Measurements from ENCODE around the gene EPB41L1.

The EPB41L1 gene

GRCh38 chr20:36117638-36118037 is 36.9 kb upstream of the EPB41L1 start:
- DNase-seq (no peak), ATAC-seq (ENCODE audit: insufficient read depth, low read depth) (no peak)
- Histone ChIP-seq H3K79me2 (ENCODE audit: insufficient read depth, low read length) (no peaks in the 10 kb centered on the region), H3K9me3 (ENCODE audit: insufficient read depth, low read length, severe bottlenecking) (no peaks in the 10 kb centered on the region), H3K4me2 (ENCODE audit: insufficient read depth, low read length) (no peak overlapping the region), H3K36me3 (ENCODE audit: insufficient read depth, low read length) (no peaks in the 10 kb centered on the region), H4K20me1 (ENCODE audit: insufficient read depth, low read length) (no peaks in the 10 kb centered on the region), H3K9ac (ENCODE audit: low read depth, low read length) (no peak overlapping the region), H3K27ac (ENCODE audit: low read length) (no peak overlapping the region), H3K4me3 (ENCODE audit: low read depth in 1 of 2, low read length in 2 of 2) (no peak overlapping the region), H2AFZ (ENCODE audit: low read depth, low read length) (no peak overlapping the region), H3K27me3 (ENCODE audit: insufficient read depth, low read length, poor library complexity) (peaks cover 12% of the 10 kb centered on the region), H3K4me1 (ENCODE audit: insufficient read depth, low read length) (no peaks in the 10 kb centered on the region)
- no peak for TF ChIP-seq CTCF (IDR thresholded peaks at IDR 0.05; ENCODE audit: borderline replicate concordance, extremely low read depth, low read length, poor library complexity, severe bottlenecking)
- no peak for TF ChIP-seq EZH2 (IDR thresholded peaks at IDR 0.05; ENCODE audit: borderline replicate concordance, low read depth, low read length, severe bottlenecking)

DNA sequence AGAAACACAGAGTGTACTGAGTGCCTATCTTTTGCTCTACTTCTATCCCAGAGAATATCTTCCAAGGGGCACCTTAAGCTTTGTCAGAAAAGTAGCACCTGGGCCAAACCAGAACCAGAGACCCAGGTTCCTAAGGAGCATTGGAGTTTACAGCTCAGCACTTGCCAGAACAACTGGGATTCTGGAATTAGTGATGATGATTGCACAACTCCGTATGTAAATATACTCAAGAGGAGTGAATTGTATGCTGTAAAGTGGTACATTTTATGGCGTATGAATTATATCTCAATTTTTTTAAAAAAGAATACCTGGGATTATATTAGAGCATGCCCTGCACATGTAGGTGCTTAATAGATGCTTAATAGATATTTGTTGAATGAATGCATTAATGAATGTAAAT is 36.2 kb upstream of the EPB41L1 start:
- H3K4me3 ChIP-seq (ENCODE audit: low read depth in 1 of 2, low read length in 2 of 2), result no peak overlapping the region
- H3K36me3 ChIP-seq (ENCODE audit: insufficient read depth, low read length), result no peaks in the 10 kb centered on the region
- no peaks in the 10 kb centered on the region for H4K20me1 ChIP-seq (ENCODE audit: insufficient read depth, low read length)
- no peaks in the 10 kb centered on the region for H3K79me2 ChIP-seq (ENCODE audit: insufficient read depth, low read length)
- ATAC-seq (ENCODE audit: insufficient read depth, low read depth) (no peak), DNase-seq (no peak)
- TF ChIP-seq EZH2 (IDR thresholded peaks at IDR 0.05; ENCODE audit: borderline replicate concordance, low read depth, low read length, severe bottlenecking) (no peak), CTCF (IDR thresholded peaks at IDR 0.05; ENCODE audit: borderline replicate concordance, extremely low read depth, low read length, poor library complexity, severe bottlenecking) (no peak)
- peaks cover 12% of the 10 kb centered on the region for H3K27me3 ChIP-seq (ENCODE audit: insufficient read depth, low read length, poor library complexity)
- no peak overlapping the region for H3K27ac ChIP-seq (ENCODE audit: low read length)
- H3K9ac ChIP-seq (ENCODE audit: low read depth, low read length), result no peak overlapping the region
- H3K4me1 ChIP-seq (ENCODE audit: insufficient read depth, low read length), result no peaks in the 10 kb centered on the region
- H3K4me2 ChIP-seq (ENCODE audit: insufficient read depth, low read length), result no peak overlapping the region
- no peak overlapping the region for H2AFZ ChIP-seq (ENCODE audit: low read depth, low read length)
- H3K9me3 ChIP-seq (ENCODE audit: insufficient read depth, low read length, severe bottlenecking), result no peaks in the 10 kb centered on the region

DNA sequence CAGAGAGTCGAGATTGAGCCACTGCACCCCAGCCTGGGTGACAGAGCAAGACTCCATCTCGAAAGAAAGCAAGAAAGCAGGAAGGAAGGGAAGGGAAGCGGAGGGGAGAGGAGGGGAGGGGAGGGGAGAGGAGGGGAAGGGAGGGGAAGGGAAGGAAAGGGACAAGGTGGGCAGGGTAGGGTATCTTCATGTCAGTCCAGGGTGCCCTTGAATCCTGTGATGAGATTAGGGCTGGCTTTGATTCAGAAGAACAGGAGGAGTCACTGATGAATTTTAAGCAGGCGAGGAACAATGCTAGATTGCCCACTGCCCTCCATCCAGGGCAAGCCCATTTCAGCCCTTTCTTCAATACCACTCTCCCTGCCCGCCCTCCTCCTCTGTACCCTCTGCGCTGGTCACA is 35.0 kb upstream of the EPB41L1 start:
- Histone ChIP-seq H3K4me3 (ENCODE audit: low read depth in 1 of 2, low read length in 2 of 2) (no peak overlapping the region), H3K9me3 (ENCODE audit: insufficient read depth, low read length, severe bottlenecking) (no peaks in the 10 kb centered on the region), H3K27ac (ENCODE audit: low read length) (no peak overlapping the region), H3K36me3 (ENCODE audit: insufficient read depth, low read length) (no peaks in the 10 kb centered on the region), H3K9ac (ENCODE audit: low read depth, low read length) (no peak overlapping the region), H3K79me2 (ENCODE audit: insufficient read depth, low read length) (no peaks in the 10 kb centered on the region), H3K27me3 (ENCODE audit: insufficient read depth, low read length, poor library complexity) (peaks cover 12% of the 10 kb centered on the region), H3K4me1 (ENCODE audit: insufficient read depth, low read length) (no peaks in the 10 kb centered on the region), H2AFZ (ENCODE audit: low read depth, low read length) (no peak overlapping the region), H4K20me1 (ENCODE audit: insufficient read depth, low read length) (no peaks in the 10 kb centered on the region), H3K4me2 (ENCODE audit: insufficient read depth, low read length) (no peak overlapping the region)
- ATAC-seq (ENCODE audit: insufficient read depth, low read depth), result no peak
- no peak for DNase-seq
- TF ChIP-seq CTCF (IDR thresholded peaks at IDR 0.05; ENCODE audit: borderline replicate concordance, extremely low read depth, low read length, poor library complexity, severe bottlenecking) (no peak), EZH2 (IDR thresholded peaks at IDR 0.05; ENCODE audit: borderline replicate concordance, low read depth, low read length, severe bottlenecking) (no peak)

DNA sequence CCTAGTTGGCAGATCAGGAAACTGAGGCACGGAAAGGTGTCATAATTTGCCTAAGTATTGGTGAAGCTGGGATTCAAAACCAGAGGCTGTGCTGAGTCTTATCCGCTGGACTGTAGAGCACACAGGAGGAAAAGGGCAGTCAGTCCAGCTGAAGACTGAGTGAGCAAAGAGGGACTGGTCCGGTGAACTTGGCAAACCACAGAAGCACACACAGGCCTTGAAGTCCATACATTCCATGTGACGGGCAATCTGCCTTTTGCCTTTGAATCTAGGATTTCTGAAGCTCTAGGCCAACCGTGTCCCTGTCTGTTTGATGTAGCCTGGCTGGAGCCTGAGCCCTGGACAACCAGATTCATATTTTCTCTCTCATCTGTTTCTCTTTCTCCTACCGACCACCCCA is 34.3 kb upstream of the EPB41L1 start:
- Histone ChIP-seq H3K27me3 (ENCODE audit: insufficient read depth, low read length, poor library complexity) (peaks cover 12% of the 10 kb centered on the region), H4K20me1 (ENCODE audit: insufficient read depth, low read length) (no peaks in the 10 kb centered on the region), H3K27ac (ENCODE audit: low read length) (no peak overlapping the region), H3K9me3 (ENCODE audit: insufficient read depth, low read length, severe bottlenecking) (no peaks in the 10 kb centered on the region), H3K4me3 (ENCODE audit: low read depth in 1 of 2, low read length in 2 of 2) (no peak overlapping the region), H2AFZ (ENCODE audit: low read depth, low read length) (no peak overlapping the region), H3K4me2 (ENCODE audit: insufficient read depth, low read length) (no peak overlapping the region), H3K79me2 (ENCODE audit: insufficient read depth, low read length) (no peaks in the 10 kb centered on the region), H3K4me1 (ENCODE audit: insufficient read depth, low read length) (no peaks in the 10 kb centered on the region), H3K36me3 (ENCODE audit: insufficient read depth, low read length) (no peaks in the 10 kb centered on the region), H3K9ac (ENCODE audit: low read depth, low read length) (no peak overlapping the region)
- no peak for DNase-seq
- TF ChIP-seq EZH2 (IDR thresholded peaks at IDR 0.05; ENCODE audit: borderline replicate concordance, low read depth, low read length, severe bottlenecking) (no peak), CTCF (IDR thresholded peaks at IDR 0.05; ENCODE audit: borderline replicate concordance, extremely low read depth, low read length, poor library complexity, severe bottlenecking) (no peak)
- no peak for ATAC-seq (ENCODE audit: insufficient read depth, low read depth)

All from DND-41 (cell line).